Stimulated activated CD4-positive, alpha-beta T cell treated with anti-CD3 and anti-CD28 coated beads, Interleukin-1b, Interleukin-23, amount 100 ng/mL, for 1 hour (primary cell): ENCODE measurements around the gene POLR1D.

Experiments used
- DNase-seq, 2 donors: peaks; one replicate each; pipeline ENCODE4 v3.0.0-alpha.2; 2020; ENCODE audit warnings: low read depth in 2 of 2

Gene POLR1D

GRCh38 chr13:27638521-27638920, 16.8 kb downstream of the POLR1D start:
- no peak for DNase-seq

- DNase-seq, result no peak
Observed at GRCh38 chr13:27639186-27639585, 17.5 kb downstream of the POLR1D start.

- DNase-seq, result no peak
Observed at GRCh38 chr13:27641711-27642502, 20.2 kb downstream of the POLR1D start.

- no peak for DNase-seq
Observed at GRCh38 chr13:27643334-27644132, 21.8 kb downstream of the POLR1D start.

- no peak for DNase-seq
Observed at GRCh38 chr13:27644302-27644701, 22.6 kb downstream of the POLR1D start.

- no peak for DNase-seq
Observed at GRCh38 chr13:27650312-27650711, 28.6 kb downstream of the POLR1D start.

GRCh38 chr13:27654059-27654458, 32.4 kb downstream of the POLR1D start:
- DNase-seq, result no peak

- no peak for DNase-seq
Observed at GRCh38 chr13:27654816-27655215, 33.1 kb downstream of the POLR1D start.

GRCh38 chr13:27657724-27658123, 36.0 kb downstream of the POLR1D start:
- no peak for DNase-seq

GRCh38 chr13:27658546-27658945, 36.9 kb downstream of the POLR1D start:
- no peak for DNase-seq

GRCh38 chr13:27659145-27659865, 37.6 kb downstream of the POLR1D start:
- DNase-seq, result no peak

- DNase-seq, result no peak
Observed at GRCh38 chr13:27660511-27660910, 38.8 kb downstream of the POLR1D start.

- no peak for DNase-seq
Observed at GRCh38 chr13:27661017-27661416, 39.3 kb downstream of the POLR1D start.

- no peak for DNase-seq
Observed at GRCh38 chr13:27662738-27663470, 41.2 kb downstream of the POLR1D start.

GRCh38 chr13:27663947-27664346, 42.3 kb downstream of the POLR1D start:
- no peak for DNase-seq

- no peak for DNase-seq
Observed at GRCh38 chr13:27665333-27665732, 43.6 kb downstream of the POLR1D start.

GRCh38 chr13:27665761-27666160, 44.1 kb downstream of the POLR1D start:
- no peak for DNase-seq

- DNase-seq, result no peak
Observed at GRCh38 chr13:27666951-27667350, 45.3 kb downstream of the POLR1D start.

- DNase-seq, result no peak
Observed at GRCh38 chr13:27667946-27668345, 46.3 kb downstream of the POLR1D start.

- DNase-seq, result no peak
Observed at GRCh38 chr13:27670861-27671260, 49.2 kb downstream of the POLR1D start.

- DNase-seq, result no peak
Observed at GRCh38 chr13:27672025-27672424, 50.3 kb downstream of the POLR1D start.
